Measurements from ENCODE around the gene SLC12A8. TPM values are rescaled to one million over a fixed set of nuclear protein-coding genes. Genes with fewer than 3 reads are reported as not detected.

SLC12A8 gene
- total and polyA plus RNA-seq, 10 of the 15 experiments (the other 5 are each of a cell fraction or from before 2014, with no cell fraction given): 2.5 to 71.6 (median 50.1) TPM

DNA sequence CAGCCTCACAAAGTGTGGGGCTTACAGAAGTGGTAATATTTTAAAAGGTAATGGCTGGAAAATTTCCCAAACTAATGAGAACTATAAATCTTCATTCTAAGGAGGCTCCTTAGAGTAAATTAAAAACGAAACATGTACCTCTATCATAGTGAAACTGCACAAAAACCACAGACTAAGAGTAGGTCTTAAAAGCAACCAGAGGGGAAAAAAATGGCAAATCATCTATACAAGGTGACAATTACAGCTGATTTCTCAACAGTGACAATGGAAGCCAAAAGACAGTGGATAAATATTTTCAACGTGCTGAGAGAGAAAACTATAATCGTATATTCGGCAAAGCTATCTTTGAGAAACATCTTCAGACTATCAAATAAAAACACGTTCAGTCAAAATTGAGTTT lies 177.3 kb downstream of the SLC12A8 start (continued):
- TF ChIP-seq ZNF384 (IDR thresholded peaks at IDR 0.05; ENCODE audit: borderline replicate concordance, low read depth, low read length): peak; percentile 68; the same call in 1 of the 2 replicates
- TF ChIP-seq FOXM1 (IDR thresholded peaks at IDR 0.05; ENCODE audit: low read depth, low read length): peak; percentile 45; the same call in 1 of the 2 replicates
- peak; percentile 98 for TF ChIP-seq RUNX3 (IDR thresholded peaks at IDR 0.05; ENCODE audit: low read length)
- TF ChIP-seq, protein P1, sequence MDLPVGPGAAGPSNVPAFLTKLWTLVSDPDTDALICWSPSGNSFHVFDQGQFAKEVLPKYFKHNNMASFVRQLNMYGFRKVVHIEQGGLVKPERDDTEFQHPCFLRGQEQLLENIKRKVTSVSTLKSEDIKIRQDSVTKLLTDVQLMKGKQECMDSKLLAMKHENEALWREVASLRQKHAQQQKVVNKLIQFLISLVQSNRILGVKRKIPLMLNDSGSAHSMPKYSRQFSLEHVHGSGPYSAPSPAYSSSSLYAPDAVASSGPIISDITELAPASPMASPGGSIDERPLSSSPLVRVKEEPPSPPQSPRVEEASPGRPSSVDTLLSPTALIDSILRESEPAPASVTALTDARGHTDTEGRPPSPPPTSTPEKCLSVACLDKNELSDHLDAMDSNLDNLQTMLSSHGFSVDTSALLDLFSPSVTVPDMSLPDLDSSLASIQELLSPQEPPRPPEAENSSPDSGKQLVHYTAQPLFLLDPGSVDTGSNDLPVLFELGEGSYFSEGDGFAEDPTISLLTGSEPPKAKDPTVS (IDR thresholded peaks at IDR 0.05; ENCODE audit: low read depth, low read length): no peak
- TF ChIP-seq HDAC2 (IDR thresholded peaks at IDR 0.05): no peak
- TF ChIP-seq ZSCAN29 (IDR thresholded peaks at IDR 0.05): no peak
- TF ChIP-seq, protein P2, sequence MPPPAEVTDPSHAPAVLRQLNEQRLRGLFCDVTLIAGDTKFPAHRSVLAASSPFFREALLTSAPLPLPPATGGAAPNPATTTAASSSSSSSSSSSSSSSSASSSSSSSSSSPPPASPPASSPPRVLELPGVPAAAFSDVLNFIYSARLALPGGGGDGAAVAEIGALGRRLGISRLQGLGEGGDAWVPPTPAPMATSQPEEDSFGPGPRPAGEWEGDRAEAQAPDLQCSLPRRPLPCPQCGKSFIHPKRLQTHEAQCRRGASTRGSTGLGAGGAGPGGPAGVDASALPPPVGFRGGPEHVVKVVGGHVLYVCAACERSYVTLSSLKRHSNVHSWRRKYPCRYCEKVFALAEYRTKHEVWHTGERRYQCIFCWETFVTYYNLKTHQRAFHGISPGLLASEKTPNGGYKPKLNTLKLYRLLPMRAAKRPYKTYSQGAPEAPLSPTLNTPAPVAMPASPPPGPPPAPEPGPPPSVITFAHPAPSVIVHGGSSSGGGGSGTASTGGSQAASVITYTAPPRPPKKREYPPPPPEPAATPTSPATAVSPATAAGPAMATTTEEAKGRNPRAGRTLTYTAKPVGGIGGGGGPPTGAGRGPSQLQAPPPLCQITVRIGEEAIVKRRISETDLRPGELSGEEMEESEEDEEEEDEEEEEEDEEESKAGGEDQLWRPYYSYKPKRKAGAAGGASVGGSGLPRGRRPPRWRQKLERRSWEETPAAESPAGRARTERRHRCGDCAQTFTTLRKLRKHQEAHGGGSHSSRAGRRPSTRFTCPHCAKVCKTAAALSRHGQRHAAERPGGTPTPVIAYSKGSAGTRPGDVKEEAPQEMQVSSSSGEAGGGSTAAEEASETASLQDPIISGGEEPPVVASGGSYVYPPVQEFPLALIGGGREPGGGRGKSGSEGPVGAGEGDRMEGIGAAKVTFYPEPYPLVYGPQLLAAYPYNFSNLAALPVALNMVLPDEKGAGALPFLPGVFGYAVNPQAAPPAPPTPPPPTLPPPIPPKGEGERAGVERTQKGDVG (CRISPR knock-in tag; IDR thresholded peaks at IDR 0.05): no peak
- no peak for TF ChIP-seq BHLHE40 (IDR thresholded peaks at IDR 0.05; ENCODE audit: borderline replicate concordance in 1 of 2, low read depth in 2 of 2, low read length in 1 of 2)
- TF ChIP-seq ZNF24 (IDR thresholded peaks at IDR 0.05): peak; percentile 75
- TF ChIP-seq CBX3 (IDR thresholded peaks at IDR 0.05; ENCODE audit: borderline replicate concordance, low read depth): no peak
- no peak for TF ChIP-seq EZH2 (IDR thresholded peaks at IDR 0.05; ENCODE audit: borderline replicate concordance, control insufficient read depth, low read depth, low read length)
- peak; percentile 83 for TF ChIP-seq KLF5 (IDR thresholded peaks at IDR 0.05; ENCODE audit: partially characterized antibody)
- TF ChIP-seq, protein P3, sequence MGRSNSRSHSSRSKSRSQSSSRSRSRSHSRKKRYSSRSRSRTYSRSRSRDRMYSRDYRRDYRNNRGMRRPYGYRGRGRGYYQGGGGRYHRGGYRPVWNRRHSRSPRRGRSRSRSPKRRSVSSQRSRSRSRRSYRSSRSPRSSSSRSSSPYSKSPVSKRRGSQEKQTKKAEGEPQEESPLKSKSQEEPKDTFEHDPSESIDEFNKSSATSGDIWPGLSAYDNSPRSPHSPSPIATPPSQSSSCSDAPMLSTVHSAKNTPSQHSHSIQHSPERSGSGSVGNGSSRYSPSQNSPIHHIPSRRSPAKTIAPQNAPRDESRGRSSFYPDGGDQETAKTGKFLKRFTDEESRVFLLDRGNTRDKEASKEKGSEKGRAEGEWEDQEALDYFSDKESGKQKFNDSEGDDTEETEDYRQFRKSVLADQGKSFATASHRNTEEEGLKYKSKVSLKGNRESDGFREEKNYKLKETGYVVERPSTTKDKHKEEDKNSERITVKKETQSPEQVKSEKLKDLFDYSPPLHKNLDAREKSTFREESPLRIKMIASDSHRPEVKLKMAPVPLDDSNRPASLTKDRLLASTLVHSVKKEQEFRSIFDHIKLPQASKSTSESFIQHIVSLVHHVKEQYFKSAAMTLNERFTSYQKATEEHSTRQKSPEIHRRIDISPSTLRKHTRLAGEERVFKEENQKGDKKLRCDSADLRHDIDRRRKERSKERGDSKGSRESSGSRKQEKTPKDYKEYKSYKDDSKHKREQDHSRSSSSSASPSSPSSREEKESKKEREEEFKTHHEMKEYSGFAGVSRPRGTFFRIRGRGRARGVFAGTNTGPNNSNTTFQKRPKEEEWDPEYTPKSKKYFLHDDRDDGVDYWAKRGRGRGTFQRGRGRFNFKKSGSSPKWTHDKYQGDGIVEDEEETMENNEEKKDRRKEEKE (IDR thresholded peaks at IDR 0.05): no peak
- peak; percentile 34; the same call in 1 of the 2 replicates for TF ChIP-seq CREM (IDR thresholded peaks at IDR 0.05; ENCODE audit: low read depth)
- no peak for TF ChIP-seq POLR2A (IDR thresholded peaks at IDR 0.05; ENCODE audit: low read depth, low read length)
- TF ChIP-seq ZZZ3 (IDR thresholded peaks at IDR 0.05; ENCODE audit: control insufficient read depth, insufficient read length, low read depth): no peak
- TF ChIP-seq TCF12 (IDR thresholded peaks at IDR 0.05; ENCODE audit: low read depth, low read length): peak; percentile 66; the same call in 1 of the 2 replicates
- TF ChIP-seq MEF2B (IDR thresholded peaks at IDR 0.05; ENCODE audit: partially characterized antibody, poor library complexity, severe bottlenecking): peak; percentile 62
- no peak for TF ChIP-seq SPI1 (IDR thresholded peaks at IDR 0.05; ENCODE audit: borderline replicate concordance, insufficient read depth, low read depth, low read length)
- no peak for TF ChIP-seq NR2C2 (IDR thresholded peaks at IDR 0.05; ENCODE audit: borderline replicate concordance, control insufficient read depth, insufficient read length, low read depth)
- TF ChIP-seq, protein P4, sequence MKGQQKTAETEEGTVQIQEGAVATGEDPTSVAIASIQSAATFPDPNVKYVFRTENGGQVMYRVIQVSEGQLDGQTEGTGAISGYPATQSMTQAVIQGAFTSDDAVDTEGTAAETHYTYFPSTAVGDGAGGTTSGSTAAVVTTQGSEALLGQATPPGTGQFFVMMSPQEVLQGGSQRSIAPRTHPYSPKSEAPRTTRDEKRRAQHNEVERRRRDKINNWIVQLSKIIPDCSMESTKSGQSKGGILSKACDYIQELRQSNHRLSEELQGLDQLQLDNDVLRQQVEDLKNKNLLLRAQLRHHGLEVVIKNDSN (IDR thresholded peaks at IDR 0.05; ENCODE audit: borderline replicate concordance, extremely low read length, insufficient read depth, low read depth, low read length): no peak
- no peak for TF ChIP-seq NFXL1 (IDR thresholded peaks at IDR 0.05; ENCODE audit: borderline replicate concordance)
- no peak for TF ChIP-seq RELA (IDR thresholded peaks at IDR 0.05; ENCODE audit: borderline replicate concordance, partially characterized antibody)
- no peak for TF ChIP-seq RFX5 (IDR thresholded peaks at IDR 0.05; ENCODE audit: low read depth, low read length)
